A673 (cell line): ENCODE results near the gene EVA1B.

ENCODE experiments used
- CTCF ChIP-seq: fragments of 300-800, 200-600 bp; sonication (generic); conservative IDR thresholded peaks from 2 replicates; pipeline ENCODE4 v1.5.1; 2017; ENCODE audit warnings: low read depth, mild to moderate bottlenecking, antibody characterized with exemption, low read length, moderate library complexity, mixed read lengths
- EZH2 ChIP-seq: fragments of 200-600 bp; sonication (generic); IDR thresholded peaks from 2 replicates; pipeline ENCODE4 v1.6.1; 2017; ENCODE audit warnings: borderline replicate concordance, low read depth, mild to moderate bottlenecking, mixed read lengths, antibody characterized with exemption, low read length; ENCODE audit not compliant: poor library complexity, severe bottlenecking

GRCh38 chr1:36352910-36353878, 29.7 kb upstream of the EVA1B start:
- TF ChIP-seq CTCF (no peak), EZH2 (no peak)
